HepG2 (cell line): ENCODE results near the gene NME8. TPM values are rescaled to one million over a fixed set of nuclear protein-coding genes. Genes with fewer than 3 reads are reported as not detected.

ENCODE experiments used
- ARNT2 ChIP-seq: sonication (generic); formaldehyde crosslinking; IDR thresholded peaks from 2 replicates; pipeline ENCODE4 v1.8.0; 2022; ENCODE audit warnings: mild to moderate bottlenecking, low read depth, missing genetic modification reagents, moderate library complexity
- EED ChIP-seq: sonication (generic); formaldehyde crosslinking; IDR thresholded peaks from 2 replicates; pipeline ENCODE4 v1.5.0; 2020; ENCODE audit warnings: mild to moderate bottlenecking, missing genetic modification reagents
- FOXK2 ChIP-seq: fragments of 450-650 bp; IDR thresholded peaks from 2 replicates; pipeline ENCODE4 v1.6.1; 2016
- FUBP1 ChIP-seq: sonication (generic); formaldehyde crosslinking; IDR thresholded peaks from 2 replicates; pipeline ENCODE4 v1.5.1; 2020; ENCODE audit warnings: missing genetic modification reagents, mild to moderate bottlenecking, borderline replicate concordance
- GFI1 ChIP-seq: sonication (generic); formaldehyde crosslinking; IDR thresholded peaks from 2 replicates; pipeline ENCODE4 v1.5.0; 2020; ENCODE audit warnings: missing genetic modification reagents, mild to moderate bottlenecking, borderline replicate concordance
- IKZF5 ChIP-seq: IDR thresholded peaks from 2 replicates; pipeline ENCODE4 v1.6.1; 2018; ENCODE audit warnings: missing genetic modification reagents, mild to moderate bottlenecking, missing compliant biosample characterization
- ISX ChIP-seq: sonication (generic); formaldehyde crosslinking; conservative IDR thresholded peaks from 2 replicates; pipeline ENCODE4 v1.5.0; 2020; ENCODE audit warnings: missing genetic modification reagents
- JUNB ChIP-seq: sonication (generic); formaldehyde crosslinking; IDR thresholded peaks from 2 replicates; pipeline ENCODE4 v1.8.0; 2022; ENCODE audit warnings: missing genetic modification reagents, mild to moderate bottlenecking, borderline replicate concordance
- JUND ChIP-seq: sonication (generic); formaldehyde crosslinking; IDR thresholded peaks from 2 replicates; pipeline ENCODE4 v1.8.0; 2022; ENCODE audit warnings: mild to moderate bottlenecking, missing genetic modification reagents
- NR2F1 ChIP-seq, 2 experiments: fragments of 450-650 bp in 1 of 2; formaldehyde crosslinking in 1 of 2; IDR thresholded peaks; 2 replicates each; pipeline versions ENCODE4 v1.5.0 to v1.6.1; 2016 to 2020; ENCODE audit warnings: mild to moderate bottlenecking in 1 of 2, missing compliant biosample characterization in 1 of 2, missing genetic modification reagents in 1 of 2, moderate library complexity in 1 of 2
- POLR2G ChIP-seq: fragments of 200-400 bp; formaldehyde crosslinking; IDR thresholded peaks from 2 replicates; pipeline ENCODE4 v1.6.1; 2018; ENCODE audit warnings: mild to moderate bottlenecking, low read depth, low read length, moderate library complexity
- PRMT3 ChIP-seq: sonication (generic); formaldehyde crosslinking; IDR thresholded peaks from 2 replicates; pipeline ENCODE4 v1.8.1; 2022; ENCODE audit warnings: low read depth, mild to moderate bottlenecking, moderate library complexity, missing genetic modification reagents, borderline replicate concordance
- RFXANK ChIP-seq: IDR thresholded peaks from 2 replicates; pipeline ENCODE4 v1.6.1; 2016
- SUZ12 ChIP-seq: fragments of 150-350 bp; IDR thresholded peaks from 2 replicates; pipeline ENCODE4 v1.6.1; 2014; ENCODE audit warnings: low read depth, low read length
- ZNF24 ChIP-seq: fragments of 450-650 bp; IDR thresholded peaks from 2 replicates; pipeline ENCODE4 v1.6.1; 2017; ENCODE audit warnings: antibody characterized with exemption, mild to moderate bottlenecking
- ZNF572 ChIP-seq: sonication (generic); formaldehyde crosslinking; IDR thresholded peaks from 2 replicates; pipeline ENCODE4 v1.5.1; 2020; ENCODE audit warnings: mild to moderate bottlenecking, missing genetic modification reagents
- polyA plus RNA-seq, 8 experiments: library from polyadenylated mRNA; depleted of rRNA in 3 of 8; stranded (reverse) in 7 of 8; unstranded in 1 of 8; fragments of >200 nt; fragmentation: Illumina TruSeq in 4 of 8; extraction: Trizol in 4 of 8; gene quantifications; 2 replicates each; pipeline versions ENCODE4 v1.2.1 to v1.2.3, GENCODE V29; 2011 to 2016; ENCODE audit warnings: low read depth in 4 of 8, missing spikeins in 1 of 8, mixed read lengths in 1 of 8; ENCODE audit not compliant: insufficient read depth in 1 of 8
- total RNA-seq, 5 experiments: library from RNA; depleted of rRNA; stranded (reverse); fragments of >200 nt; fragmentation: Illumina TruSeq; extraction: Trizol; gene quantifications; 2 replicates each; pipeline ENCODE4 v1.2.3, GENCODE V29; 2016; ENCODE audit warnings: low read depth in 1 of 5
- TF ChIP-seq, protein P1 (sequence below): sonication (generic); formaldehyde crosslinking; IDR thresholded peaks from 2 replicates; pipeline ENCODE4 v1.5.0; 2020; ENCODE audit warnings: missing genetic modification reagents, mild to moderate bottlenecking, borderline replicate concordance
- TF ChIP-seq, protein P2 (sequence below): sonication (generic); formaldehyde crosslinking; IDR thresholded peaks from 2 replicates; pipeline ENCODE4 v1.8.1; 2022; ENCODE audit warnings: mild to moderate bottlenecking, missing genetic modification reagents
- TF ChIP-seq, protein P3 (sequence below): IDR thresholded peaks from 2 replicates; pipeline ENCODE4 v1.6.1; 2016; ENCODE audit warnings: low read depth
- TF ChIP-seq, protein P4 (sequence below): sonication (generic); formaldehyde crosslinking; conservative IDR thresholded peaks from 2 replicates; pipeline ENCODE4 v1.8.0; 2022; ENCODE audit warnings: low read depth, missing genetic modification reagents
- TF ChIP-seq, protein P5 (sequence below): sonication (generic); formaldehyde crosslinking; IDR thresholded peaks from 2 replicates; pipeline ENCODE4 v1.4.0; 2020; ENCODE audit warnings: mild to moderate bottlenecking, missing genetic modification reagents

The NME8 gene
- total and polyA plus RNA-seq, 2 of the 13 experiments (the other 11 are each of a cell fraction or from before 2014, with no cell fraction given) = not detected

DNA sequence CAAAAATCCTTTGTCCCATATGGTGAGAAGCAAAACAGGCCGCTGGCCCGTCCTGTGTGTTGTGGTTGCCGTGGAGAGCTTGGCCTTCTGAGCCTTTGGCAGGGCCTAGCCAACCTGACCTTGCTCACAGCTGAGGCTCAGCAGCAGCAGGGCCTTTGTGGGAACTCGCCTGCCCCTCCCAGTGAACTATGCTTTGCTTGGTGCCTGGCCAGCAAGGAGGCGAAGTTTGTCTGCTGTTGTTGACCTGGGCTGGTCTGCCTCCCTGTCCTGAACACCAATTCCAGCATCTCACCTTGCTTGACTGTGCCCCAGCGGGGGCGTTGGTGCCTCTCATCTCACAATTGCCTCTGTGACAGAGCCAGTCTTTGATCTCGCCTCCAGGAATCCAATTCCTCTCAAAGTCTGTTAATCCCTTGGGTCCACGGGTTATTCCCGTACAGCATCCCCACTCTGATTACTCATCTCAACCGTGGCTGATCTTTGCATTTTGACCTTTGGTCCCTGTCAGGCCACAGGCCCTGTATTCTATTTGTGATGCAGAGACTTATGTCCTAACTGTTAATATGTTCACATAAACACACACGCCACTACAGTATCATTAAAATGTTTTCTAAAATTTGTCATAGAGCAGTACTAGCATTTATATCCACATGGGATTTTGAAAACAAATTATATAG, 94.7 kb downstream of the NME8 start (continued):
- peak; percentile 97 for TF ChIP-seq IKZF5
- TF ChIP-seq JUNB = peak; percentile 83; the same call in 1 of the 2 replicates
- TF ChIP-seq, protein P1, sequence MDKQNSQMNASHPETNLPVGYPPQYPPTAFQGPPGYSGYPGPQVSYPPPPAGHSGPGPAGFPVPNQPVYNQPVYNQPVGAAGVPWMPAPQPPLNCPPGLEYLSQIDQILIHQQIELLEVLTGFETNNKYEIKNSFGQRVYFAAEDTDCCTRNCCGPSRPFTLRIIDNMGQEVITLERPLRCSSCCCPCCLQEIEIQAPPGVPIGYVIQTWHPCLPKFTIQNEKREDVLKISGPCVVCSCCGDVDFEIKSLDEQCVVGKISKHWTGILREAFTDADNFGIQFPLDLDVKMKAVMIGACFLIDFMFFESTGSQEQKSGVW = no peak
- peak; percentile 96 for TF ChIP-seq GFI1 (CRISPR knock-in tag)
- peak; percentile 66 for TF ChIP-seq JUND (CRISPR knock-in tag)
- TF ChIP-seq ZNF24 = no peak
- TF ChIP-seq, protein P2, sequence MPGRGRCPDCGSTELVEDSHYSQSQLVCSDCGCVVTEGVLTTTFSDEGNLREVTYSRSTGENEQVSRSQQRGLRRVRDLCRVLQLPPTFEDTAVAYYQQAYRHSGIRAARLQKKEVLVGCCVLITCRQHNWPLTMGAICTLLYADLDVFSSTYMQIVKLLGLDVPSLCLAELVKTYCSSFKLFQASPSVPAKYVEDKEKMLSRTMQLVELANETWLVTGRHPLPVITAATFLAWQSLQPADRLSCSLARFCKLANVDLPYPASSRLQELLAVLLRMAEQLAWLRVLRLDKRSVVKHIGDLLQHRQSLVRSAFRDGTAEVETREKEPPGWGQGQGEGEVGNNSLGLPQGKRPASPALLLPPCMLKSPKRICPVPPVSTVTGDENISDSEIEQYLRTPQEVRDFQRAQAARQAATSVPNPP = peak; percentile 88; the same call in 1 of the 2 replicates
- no peak for TF ChIP-seq PRMT3
- TF ChIP-seq NR2F1 (CRISPR knock-in tag; IDR thresholded peaks at IDR 0.05) = peak; percentile 56 to 83
- TF ChIP-seq EED = no peak; the same call in 1 of the 2 replicates
- TF ChIP-seq, protein P3, sequence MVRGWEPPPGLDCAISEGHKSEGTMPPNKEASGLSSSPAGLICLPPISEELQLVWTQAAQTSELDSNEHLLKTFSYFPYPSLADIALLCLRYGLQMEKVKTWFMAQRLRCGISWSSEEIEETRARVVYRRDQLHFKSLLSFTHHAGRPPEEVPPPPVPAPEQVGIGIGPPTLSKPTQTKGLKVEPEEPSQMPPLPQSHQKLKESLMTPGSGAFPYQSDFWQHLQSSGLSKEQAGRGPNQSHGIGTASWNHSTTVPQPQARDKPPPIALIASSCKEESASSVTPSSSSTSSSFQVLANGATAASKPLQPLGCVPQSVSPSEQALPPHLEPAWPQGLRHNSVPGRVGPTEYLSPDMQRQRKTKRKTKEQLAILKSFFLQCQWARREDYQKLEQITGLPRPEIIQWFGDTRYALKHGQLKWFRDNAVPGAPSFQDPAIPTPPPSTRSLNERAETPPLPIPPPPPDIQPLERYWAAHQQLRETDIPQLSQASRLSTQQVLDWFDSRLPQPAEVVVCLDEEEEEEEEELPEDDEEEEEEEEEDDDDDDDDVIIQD = peak; percentile 91
- TF ChIP-seq, protein P4, sequence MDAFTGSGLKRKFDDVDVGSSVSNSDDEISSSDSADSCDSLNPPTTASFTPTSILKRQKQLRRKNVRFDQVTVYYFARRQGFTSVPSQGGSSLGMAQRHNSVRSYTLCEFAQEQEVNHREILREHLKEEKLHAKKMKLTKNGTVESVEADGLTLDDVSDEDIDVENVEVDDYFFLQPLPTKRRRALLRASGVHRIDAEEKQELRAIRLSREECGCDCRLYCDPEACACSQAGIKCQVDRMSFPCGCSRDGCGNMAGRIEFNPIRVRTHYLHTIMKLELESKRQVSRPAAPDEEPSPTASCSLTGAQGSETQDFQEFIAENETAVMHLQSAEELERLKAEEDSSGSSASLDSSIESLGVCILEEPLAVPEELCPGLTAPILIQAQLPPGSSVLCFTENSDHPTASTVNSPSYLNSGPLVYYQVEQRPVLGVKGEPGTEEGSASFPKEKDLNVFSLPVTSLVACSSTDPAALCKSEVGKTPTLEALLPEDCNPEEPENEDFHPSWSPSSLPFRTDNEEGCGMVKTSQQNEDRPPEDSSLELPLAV (CRISPR knock-in tag) = no peak
- TF ChIP-seq FOXK2 = peak; percentile 92
- TF ChIP-seq RFXANK (CRISPR knock-in tag) = peak; percentile 89; the same call in 1 of the 2 replicates
- peak; percentile 43; the same call in 1 of the 2 replicates for TF ChIP-seq FUBP1 (CRISPR knock-in tag)
- TF ChIP-seq POLR2G = peak; percentile 78
- TF ChIP-seq, protein P5, sequence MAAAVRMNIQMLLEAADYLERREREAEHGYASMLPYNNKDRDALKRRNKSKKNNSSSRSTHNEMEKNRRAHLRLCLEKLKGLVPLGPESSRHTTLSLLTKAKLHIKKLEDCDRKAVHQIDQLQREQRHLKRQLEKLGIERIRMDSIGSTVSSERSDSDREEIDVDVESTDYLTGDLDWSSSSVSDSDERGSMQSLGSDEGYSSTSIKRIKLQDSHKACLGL (CRISPR knock-in tag) = peak; percentile 38; the same call in 1 of the 2 replicates
- TF ChIP-seq ZNF572 (CRISPR knock-in tag) = no peak
- peak; percentile 26; the same call in 1 of the 2 replicates for TF ChIP-seq ARNT2 (CRISPR knock-in tag)
- no peak for TF ChIP-seq SUZ12
- TF ChIP-seq ISX (CRISPR knock-in tag) = no peak
